ENCODE measurements around the gene MEX3A. TPM values are rescaled to one million over a fixed set of nuclear protein-coding genes. Genes with fewer than 3 reads are reported as not detected.
"Not testable (repeated sequence)": the region's sequence is repeated elsewhere in the genome, so short reads cannot be mapped to it uniquely, and the experiment has no call there.

The MEX3A gene
- polyA plus RNA-seq, 2 of the 4 experiments (the other 2 are of a cell fraction) = 1.8 to 4.9 TPM

DNA sequence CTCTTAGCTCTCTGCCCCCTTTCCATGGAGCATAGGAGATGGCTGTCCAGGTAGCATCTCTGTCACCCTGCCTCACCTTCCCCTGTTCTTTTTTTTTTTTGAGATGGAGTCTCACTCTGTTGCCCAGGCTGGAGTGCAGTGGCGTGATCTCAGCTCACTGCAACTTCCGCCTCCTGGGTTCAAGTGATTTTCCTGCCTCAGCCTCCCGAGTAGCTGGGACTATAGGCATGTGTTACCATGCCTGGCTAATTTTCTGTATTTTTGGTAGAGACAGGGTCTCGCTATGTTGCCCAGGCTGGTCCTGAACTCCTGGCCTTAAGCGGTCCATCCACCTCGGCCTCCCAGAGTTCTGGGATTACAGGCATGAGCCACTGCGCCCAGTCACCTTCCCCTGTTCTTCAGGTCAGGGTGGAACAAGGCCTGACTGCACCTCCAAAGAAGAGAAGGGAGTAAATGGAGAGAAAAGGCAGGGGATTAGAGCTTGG, 10.9 kb downstream of the MEX3A start:
- H3K4me3 ChIP-seq, FAIRE-seq: not testable (repeated sequence)
- CTCF ChIA-PET = interaction anchor here (1.7 to 3.1 kb wide), 4 partner anchors 19 to 154 kb away, joined by 4 to 11 read pairs (median 8); no protein-coding TSS in a partner anchor

DNA sequence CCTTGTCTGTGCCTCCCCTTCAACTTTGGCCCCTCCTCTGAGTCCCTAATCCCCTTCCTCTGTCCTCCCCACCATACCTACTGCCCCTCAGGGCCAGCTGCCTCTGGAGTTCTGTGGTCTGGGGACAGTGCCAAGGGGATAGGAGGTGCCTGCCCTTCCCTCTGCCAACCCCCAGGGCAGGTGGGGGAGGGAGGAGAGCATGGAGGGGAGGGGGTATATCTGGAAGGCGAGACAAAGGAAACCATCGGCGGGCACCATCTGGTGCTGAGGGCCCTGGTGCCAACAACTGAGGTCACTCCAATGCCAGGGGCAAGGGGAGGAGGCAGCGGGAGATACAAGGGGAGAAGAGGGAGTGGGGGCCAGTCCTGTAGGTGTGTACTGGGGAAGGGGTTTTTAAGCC, 11.7 kb downstream of the MEX3A start:
- CTCF ChIA-PET = interaction anchor here (1.7 to 2.3 kb wide), 2 partner anchors 133 to 154 kb away, joined by 4 to 10 read pairs; no protein-coding TSS in a partner anchor
- FAIRE-seq (no peak), DNase-seq (ENCODE audit: low read depth in 1 of 2, low spot score in 1 of 2) (no peak), ATAC-seq (no peak)
- no peak overlapping the region for H3K4me3 ChIP-seq
- 81% methylated on average over 4 of the region's 4 CpGs for WGBS (ENCODE audit: missing lambda C conversion rate)
- no peak overlapping the region for H3K4me2 ChIP-seq
- H3K27ac ChIP-seq = peak overlapping the region in 1 of 2 experiments; percentile 21; a peak in 2 of 6 replicates
- POLR2A ChIA-PET = no interaction called here
- H3K4me1 ChIP-seq = no peaks in the 10 kb centered on the region; the same call in 2 of the 3 replicates
- H3K9me3 ChIP-seq = no peaks in the 10 kb centered on the region
- TF ChIP-seq CEBPB (IDR thresholded peaks at IDR 0.05) (no peak), MYC (IDR thresholded peaks at IDR 0.05; ENCODE audit: borderline replicate concordance, low read length) (no peak), ZSCAN20 (CRISPR knock-in tag; IDR thresholded peaks at IDR 0.05) (no peak), FOSB (CRISPR knock-in tag; IDR thresholded peaks at IDR 0.05) (no peak), HEYL (CRISPR knock-in tag; IDR thresholded peaks at IDR 0.05) (no peak), HDAC2 (IDR thresholded peaks at IDR 0.05) (no peak), GATA3 (IDR thresholded peaks at IDR 0.05; ENCODE audit: borderline replicate concordance) (no peak), FOSL2 (IDR thresholded peaks at IDR 0.05) (no peak), FOSL2 (CRISPR knock-in tag; IDR thresholded peaks at IDR 0.05) (no peak), EHMT2 (IDR thresholded peaks at IDR 0.05; ENCODE audit: low read depth) (no peak), PHF8 (IDR thresholded peaks at IDR 0.05; ENCODE audit: borderline replicate concordance, low read depth) (no peak), RNF2 (IDR thresholded peaks at IDR 0.05; ENCODE audit: borderline replicate concordance, low read depth) (no peak)
- TF ChIP-seq, protein P1, sequence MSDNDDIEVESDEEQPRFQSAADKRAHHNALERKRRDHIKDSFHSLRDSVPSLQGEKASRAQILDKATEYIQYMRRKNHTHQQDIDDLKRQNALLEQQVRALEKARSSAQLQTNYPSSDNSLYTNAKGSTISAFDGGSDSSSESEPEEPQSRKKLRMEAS (IDR thresholded peaks at IDR 0.05) = no peak
- TF ChIP-seq, protein P2, sequence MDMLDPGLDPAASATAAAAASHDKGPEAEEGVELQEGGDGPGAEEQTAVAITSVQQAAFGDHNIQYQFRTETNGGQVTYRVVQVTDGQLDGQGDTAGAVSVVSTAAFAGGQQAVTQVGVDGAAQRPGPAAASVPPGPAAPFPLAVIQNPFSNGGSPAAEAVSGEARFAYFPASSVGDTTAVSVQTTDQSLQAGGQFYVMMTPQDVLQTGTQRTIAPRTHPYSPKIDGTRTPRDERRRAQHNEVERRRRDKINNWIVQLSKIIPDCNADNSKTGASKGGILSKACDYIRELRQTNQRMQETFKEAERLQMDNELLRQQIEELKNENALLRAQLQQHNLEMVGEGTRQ (IDR thresholded peaks at IDR 0.05) = no peak
- TF ChIP-seq, protein P3, sequence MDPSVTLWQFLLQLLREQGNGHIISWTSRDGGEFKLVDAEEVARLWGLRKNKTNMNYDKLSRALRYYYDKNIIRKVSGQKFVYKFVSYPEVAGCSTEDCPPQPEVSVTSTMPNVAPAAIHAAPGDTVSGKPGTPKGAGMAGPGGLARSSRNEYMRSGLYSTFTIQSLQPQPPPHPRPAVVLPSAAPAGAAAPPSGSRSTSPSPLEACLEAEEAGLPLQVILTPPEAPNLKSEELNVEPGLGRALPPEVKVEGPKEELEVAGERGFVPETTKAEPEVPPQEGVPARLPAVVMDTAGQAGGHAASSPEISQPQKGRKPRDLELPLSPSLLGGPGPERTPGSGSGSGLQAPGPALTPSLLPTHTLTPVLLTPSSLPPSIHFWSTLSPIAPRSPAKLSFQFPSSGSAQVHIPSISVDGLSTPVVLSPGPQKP (IDR thresholded peaks at IDR 0.05; ENCODE audit: low read depth, low read length) = no peak
- TF ChIP-seq, protein P4, sequence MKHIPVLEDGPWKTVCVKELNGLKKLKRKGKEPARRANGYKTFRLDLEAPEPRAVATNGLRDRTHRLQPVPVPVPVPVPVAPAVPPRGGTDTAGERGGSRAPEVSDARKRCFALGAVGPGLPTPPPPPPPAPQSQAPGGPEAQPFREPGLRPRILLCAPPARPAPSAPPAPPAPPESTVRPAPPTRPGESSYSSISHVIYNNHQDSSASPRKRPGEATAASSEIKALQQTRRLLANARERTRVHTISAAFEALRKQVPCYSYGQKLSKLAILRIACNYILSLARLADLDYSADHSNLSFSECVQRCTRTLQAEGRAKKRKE (CRISPR knock-in tag; IDR thresholded peaks at IDR 0.05; ENCODE audit: low read depth) = no peak

More for the DNA sequence above, 10.9 kb downstream of the MEX3A start:
- H3K4me1 ChIP-seq; H3K27ac ChIP-seq; ATAC-seq; H3K9me3 ChIP-seq; DNase-seq (ENCODE audit: low read depth in 1 of 2, low spot score in 1 of 2); POLR2A ChIA-PET; H3K4me2 ChIP-seq: not testable (repeated sequence)
- 82% methylated on average over 7 of the region's 7 CpGs for WGBS (ENCODE audit: missing lambda C conversion rate)

DNA sequence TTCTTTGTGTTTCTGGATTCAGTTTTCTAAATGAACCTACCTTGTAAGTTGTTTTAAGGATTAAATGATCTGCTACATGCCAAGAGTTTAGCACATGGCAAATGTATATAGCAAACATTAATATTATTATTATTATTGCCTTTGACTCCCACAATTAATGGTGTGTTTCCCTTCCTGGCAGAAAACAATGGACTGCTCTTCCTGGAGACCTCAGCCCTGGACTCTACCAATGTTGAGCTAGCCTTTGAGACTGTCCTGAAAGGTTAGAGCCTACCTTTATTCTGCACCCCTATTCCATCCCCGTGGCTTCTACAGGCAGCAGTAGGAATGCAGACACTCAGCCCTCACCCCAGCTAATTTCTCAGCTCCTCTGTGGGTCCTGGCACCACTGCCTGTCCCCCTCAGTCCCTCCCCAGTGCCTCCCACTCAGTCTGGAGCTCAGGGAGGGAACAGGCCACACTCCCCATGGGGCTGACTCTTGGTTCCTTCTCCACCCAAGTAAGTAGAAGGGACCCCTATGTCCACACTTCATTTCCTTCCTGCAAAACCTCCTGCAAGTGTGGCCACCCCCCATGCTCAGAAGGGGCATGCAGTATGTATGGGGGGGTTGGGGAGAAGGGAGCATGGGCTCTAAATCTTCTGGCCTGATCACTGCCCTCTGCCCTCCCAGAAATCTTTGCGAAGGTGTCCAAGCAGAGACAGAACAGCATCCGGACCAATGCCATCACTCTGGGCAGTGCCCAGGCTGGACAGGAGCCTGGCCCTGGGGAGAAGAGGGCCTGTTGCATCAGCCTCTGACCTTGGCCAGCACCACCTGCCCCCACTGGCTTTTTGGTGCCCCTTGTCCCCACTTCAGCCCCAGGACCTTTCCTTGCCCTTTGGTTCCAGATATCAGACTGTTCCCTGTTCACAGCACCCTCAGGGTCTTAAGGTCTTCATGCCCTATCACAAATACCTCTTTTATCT, 12.5 kb downstream of the MEX3A start:
- 78% methylated on average over 3 of the region's 3 CpGs for WGBS (ENCODE audit: missing lambda C conversion rate)

More for the DNA sequence above, 12.5 kb downstream of the MEX3A start:
- Histone ChIP-seq H3K4me1 (no peaks in the 10 kb centered on the region; the same call in 2 of the 3 replicates), H3K27ac (peak overlapping the region in 1 of 2 experiments; percentile 21; a peak in 2 of 6 replicates), H3K9me3 (no peaks in the 10 kb centered on the region), H3K4me2 (no peak overlapping the region), H3K4me3 (no peak overlapping the region)
- no peak for DNase-seq (ENCODE audit: low read depth in 1 of 2, low spot score in 1 of 2)
- FAIRE-seq = no peak
- ChIA-PET CTCF (interaction anchor here (0.6 to 2.3 kb wide), 6 partner anchors 16 to 132 kb away, joined by 3 to 10 read pairs (median 3); partner anchors contain the start of gene LAMTOR2), POLR2A (no interaction called here)
- no peak for ATAC-seq
- no peak for TF ChIP-seq MYC (IDR thresholded peaks at IDR 0.05; ENCODE audit: borderline replicate concordance, low read length)
- TF ChIP-seq FOSB (CRISPR knock-in tag; IDR thresholded peaks at IDR 0.05) = no peak
- no peak for TF ChIP-seq SREBF2 (IDR thresholded peaks at IDR 0.05)
- TF ChIP-seq HOXB5 (CRISPR knock-in tag; IDR thresholded peaks at IDR 0.05) = no peak
- no peak for TF ChIP-seq FOXS1 (CRISPR knock-in tag; IDR thresholded peaks at IDR 0.05)
- no peak for TF ChIP-seq TP53 (CRISPR knock-in tag; IDR thresholded peaks at IDR 0.05)
- no peak for TF ChIP-seq FOSL2 (IDR thresholded peaks at IDR 0.05)
- no peak for TF ChIP-seq FOSL2 (CRISPR knock-in tag; IDR thresholded peaks at IDR 0.05)
- TF ChIP-seq, protein P5, sequence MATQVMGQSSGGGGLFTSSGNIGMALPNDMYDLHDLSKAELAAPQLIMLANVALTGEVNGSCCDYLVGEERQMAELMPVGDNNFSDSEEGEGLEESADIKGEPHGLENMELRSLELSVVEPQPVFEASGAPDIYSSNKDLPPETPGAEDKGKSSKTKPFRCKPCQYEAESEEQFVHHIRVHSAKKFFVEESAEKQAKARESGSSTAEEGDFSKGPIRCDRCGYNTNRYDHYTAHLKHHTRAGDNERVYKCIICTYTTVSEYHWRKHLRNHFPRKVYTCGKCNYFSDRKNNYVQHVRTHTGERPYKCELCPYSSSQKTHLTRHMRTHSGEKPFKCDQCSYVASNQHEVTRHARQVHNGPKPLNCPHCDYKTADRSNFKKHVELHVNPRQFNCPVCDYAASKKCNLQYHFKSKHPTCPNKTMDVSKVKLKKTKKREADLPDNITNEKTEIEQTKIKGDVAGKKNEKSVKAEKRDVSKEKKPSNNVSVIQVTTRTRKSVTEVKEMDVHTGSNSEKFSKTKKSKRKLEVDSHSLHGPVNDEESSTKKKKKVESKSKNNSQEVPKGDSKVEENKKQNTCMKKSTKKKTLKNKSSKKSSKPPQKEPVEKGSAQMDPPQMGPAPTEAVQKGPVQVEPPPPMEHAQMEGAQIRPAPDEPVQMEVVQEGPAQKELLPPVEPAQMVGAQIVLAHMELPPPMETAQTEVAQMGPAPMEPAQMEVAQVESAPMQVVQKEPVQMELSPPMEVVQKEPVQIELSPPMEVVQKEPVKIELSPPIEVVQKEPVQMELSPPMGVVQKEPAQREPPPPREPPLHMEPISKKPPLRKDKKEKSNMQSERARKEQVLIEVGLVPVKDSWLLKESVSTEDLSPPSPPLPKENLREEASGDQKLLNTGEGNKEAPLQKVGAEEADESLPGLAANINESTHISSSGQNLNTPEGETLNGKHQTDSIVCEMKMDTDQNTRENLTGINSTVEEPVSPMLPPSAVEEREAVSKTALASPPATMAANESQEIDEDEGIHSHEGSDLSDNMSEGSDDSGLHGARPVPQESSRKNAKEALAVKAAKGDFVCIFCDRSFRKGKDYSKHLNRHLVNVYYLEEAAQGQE (IDR thresholded peaks at IDR 0.05) = no peak
- no peak for TF ChIP-seq RFX5 (IDR thresholded peaks at IDR 0.05)
- no peak for TF ChIP-seq PHF8 (IDR thresholded peaks at IDR 0.05; ENCODE audit: borderline replicate concordance, low read depth)

Measured in A549 (cell line).